HepG2 (cell line): Measurements from ENCODE around the gene PCTP. TPM values are rescaled to one million over a fixed set of nuclear protein-coding genes. Genes with fewer than 3 reads are reported as not detected.

ENCODE experiments used
- GTF2F1 ChIP-seq: fragments of 150-350 bp; IDR thresholded peaks from 2 replicates; pipeline ENCODE4 v1.6.1; 2014; ENCODE audit warnings: low read length
- MAFK ChIP-seq, 2 experiments: IDR thresholded peaks in 1 of 2; conservative IDR thresholded peaks in 1 of 2; 2 replicates each; pipeline ENCODE4 v1.6.1; 2011; ENCODE audit warnings: improper control_type of control experiment in 2 of 2, low read length in 2 of 2
- MTA1 ChIP-seq: sonication (generic); formaldehyde crosslinking; IDR thresholded peaks from 2 replicates; pipeline ENCODE4 v1.4.0; 2020; ENCODE audit warnings: missing genetic modification reagents, mild to moderate bottlenecking, borderline replicate concordance
- REPIN1 ChIP-seq: sonication (generic); formaldehyde crosslinking; IDR thresholded peaks from 2 replicates; pipeline ENCODE4 v1.8.0; 2022; ENCODE audit warnings: missing genetic modification reagents, low read depth, mild to moderate bottlenecking, borderline replicate concordance
- SOX6 ChIP-seq, 2 experiments: fragments of 450-650 bp in 1 of 2; sonication (generic) in 1 of 2; formaldehyde crosslinking in 1 of 2; IDR thresholded peaks; 2 replicates each; pipeline versions ENCODE4 v1.4.0 to v1.6.1; 2017 to 2020; ENCODE audit warnings: antibody characterized with exemption in 1 of 2, mild to moderate bottlenecking in 1 of 2, missing genetic modification reagents in 1 of 2
- STAT5B ChIP-seq: sonication (generic); formaldehyde crosslinking; IDR thresholded peaks from 2 replicates; pipeline ENCODE4 v1.4.0; 2020; ENCODE audit warnings: missing genetic modification reagents
- TP53 ChIP-seq: sonication (generic); formaldehyde crosslinking; conservative IDR thresholded peaks from 2 replicates; pipeline ENCODE4 v1.4.0; 2020; ENCODE audit warnings: missing genetic modification reagents
- ZEB1 ChIP-seq: IDR thresholded peaks from 2 replicates; pipeline ENCODE4 v1.6.1; 2012; ENCODE audit warnings: mild to moderate bottlenecking, low read depth, inconsistent platforms; ENCODE audit not compliant: insufficient replicate concordance
- ZNF382 ChIP-seq: sonication (generic); formaldehyde crosslinking; IDR thresholded peaks from 2 replicates; pipeline ENCODE4 v1.5.0; 2020; ENCODE audit warnings: missing genetic modification reagents, mild to moderate bottlenecking, borderline replicate concordance
- ZNF616 ChIP-seq: sonication (generic); formaldehyde crosslinking; IDR thresholded peaks from 2 replicates; pipeline ENCODE4 v1.5.0; 2020; ENCODE audit warnings: low read depth, mild to moderate bottlenecking, missing genetic modification reagents
- ZNF674 ChIP-seq: sonication (generic); formaldehyde crosslinking; IDR thresholded peaks from 2 replicates; pipeline ENCODE4 v1.5.0; 2020; ENCODE audit warnings: low read depth, mild to moderate bottlenecking, missing genetic modification reagents
- ZNF773 ChIP-seq: sonication (generic); formaldehyde crosslinking; IDR thresholded peaks from 2 replicates; pipeline ENCODE4 v1.4.0; 2020; ENCODE audit warnings: missing genetic modification reagents, borderline replicate concordance
- ZNF776 ChIP-seq: sonication (generic); formaldehyde crosslinking; IDR thresholded peaks from 2 replicates; pipeline ENCODE4 v1.4.0; 2020; ENCODE audit warnings: mild to moderate bottlenecking, missing genetic modification reagents
- polyA plus RNA-seq, 8 experiments: library from polyadenylated mRNA; depleted of rRNA in 3 of 8; stranded (reverse) in 7 of 8; unstranded in 1 of 8; fragments of >200 nt; fragmentation: Illumina TruSeq in 4 of 8; extraction: Trizol in 4 of 8; gene quantifications; 2 replicates each; pipeline versions ENCODE4 v1.2.1 to v1.2.3, GENCODE V29; 2011 to 2016; ENCODE audit warnings: low read depth in 4 of 8, missing spikeins in 1 of 8, mixed read lengths in 1 of 8; ENCODE audit not compliant: insufficient read depth in 1 of 8
- total RNA-seq, 5 experiments: library from RNA; depleted of rRNA; stranded (reverse); fragments of >200 nt; fragmentation: Illumina TruSeq; extraction: Trizol; gene quantifications; 2 replicates each; pipeline ENCODE4 v1.2.3, GENCODE V29; 2016; ENCODE audit warnings: low read depth in 1 of 5
- TF ChIP-seq, protein P1 (sequence below): sonication (generic); formaldehyde crosslinking; IDR thresholded peaks from 2 replicates; pipeline ENCODE4 v1.5.1; 2020; ENCODE audit warnings: mild to moderate bottlenecking, missing genetic modification reagents, borderline replicate concordance
- TF ChIP-seq, protein P2 (sequence below): sonication (generic); formaldehyde crosslinking; IDR thresholded peaks from 2 replicates; pipeline ENCODE4 v1.4.0; 2020; ENCODE audit warnings: missing genetic modification reagents, mild to moderate bottlenecking, borderline replicate concordance
- TF ChIP-seq, protein P3 (sequence below): sonication (generic); IDR thresholded peaks from 2 replicates; pipeline ENCODE4 v1.6.1; 2016; ENCODE audit warnings: low read depth, borderline replicate concordance

PCTP gene
- total and polyA plus RNA-seq, 2 of the 13 experiments (the other 11 are each of a cell fraction or from before 2014, with no cell fraction given): 37.1 to 50.7 TPM

DNA sequence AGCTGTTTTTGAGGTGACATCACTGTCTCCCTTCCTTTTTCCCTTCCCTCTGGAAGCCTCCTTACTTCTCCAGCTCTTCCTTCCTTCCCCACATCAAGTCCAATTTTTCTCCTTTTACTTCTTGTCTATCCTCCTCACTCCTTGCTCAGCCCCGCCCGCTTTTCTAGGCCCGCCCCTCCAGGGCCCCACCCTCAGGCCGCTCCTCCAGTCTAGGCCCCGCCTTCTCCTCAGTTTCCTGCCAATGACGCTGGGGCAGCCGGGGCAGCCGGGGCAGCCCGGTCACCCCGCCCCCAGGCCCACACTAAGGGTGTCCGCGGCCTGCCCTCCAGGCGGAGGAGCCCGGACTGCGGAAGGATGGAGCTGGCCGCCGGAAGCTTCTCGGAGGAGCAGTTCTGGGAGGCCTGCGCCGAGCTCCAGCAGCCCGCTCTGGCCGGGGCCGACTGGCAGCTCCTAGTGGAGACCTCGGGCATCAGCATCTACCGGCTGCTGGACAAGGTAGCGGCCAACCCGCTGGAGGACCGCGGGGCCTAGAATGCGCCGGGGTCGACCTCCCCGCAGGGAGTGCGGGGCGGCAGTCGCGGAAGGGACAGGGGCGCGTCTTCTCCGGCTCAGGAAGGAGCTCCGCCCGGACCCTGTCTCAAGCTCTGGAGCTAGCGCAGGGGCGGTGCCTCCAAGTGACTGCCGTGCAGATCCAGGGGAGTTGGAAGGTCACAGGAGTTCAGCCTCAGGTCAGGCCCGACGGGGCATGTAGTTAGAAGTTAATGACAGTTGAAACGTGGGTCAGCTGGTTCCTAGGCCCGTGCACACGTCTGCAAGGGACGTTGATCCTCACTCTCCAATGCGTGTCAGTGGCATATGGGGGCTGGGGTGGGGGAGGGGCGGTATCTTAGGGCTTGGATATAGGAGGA lies at the start of gene PCTP (continued):
- TF ChIP-seq, protein P1, sequence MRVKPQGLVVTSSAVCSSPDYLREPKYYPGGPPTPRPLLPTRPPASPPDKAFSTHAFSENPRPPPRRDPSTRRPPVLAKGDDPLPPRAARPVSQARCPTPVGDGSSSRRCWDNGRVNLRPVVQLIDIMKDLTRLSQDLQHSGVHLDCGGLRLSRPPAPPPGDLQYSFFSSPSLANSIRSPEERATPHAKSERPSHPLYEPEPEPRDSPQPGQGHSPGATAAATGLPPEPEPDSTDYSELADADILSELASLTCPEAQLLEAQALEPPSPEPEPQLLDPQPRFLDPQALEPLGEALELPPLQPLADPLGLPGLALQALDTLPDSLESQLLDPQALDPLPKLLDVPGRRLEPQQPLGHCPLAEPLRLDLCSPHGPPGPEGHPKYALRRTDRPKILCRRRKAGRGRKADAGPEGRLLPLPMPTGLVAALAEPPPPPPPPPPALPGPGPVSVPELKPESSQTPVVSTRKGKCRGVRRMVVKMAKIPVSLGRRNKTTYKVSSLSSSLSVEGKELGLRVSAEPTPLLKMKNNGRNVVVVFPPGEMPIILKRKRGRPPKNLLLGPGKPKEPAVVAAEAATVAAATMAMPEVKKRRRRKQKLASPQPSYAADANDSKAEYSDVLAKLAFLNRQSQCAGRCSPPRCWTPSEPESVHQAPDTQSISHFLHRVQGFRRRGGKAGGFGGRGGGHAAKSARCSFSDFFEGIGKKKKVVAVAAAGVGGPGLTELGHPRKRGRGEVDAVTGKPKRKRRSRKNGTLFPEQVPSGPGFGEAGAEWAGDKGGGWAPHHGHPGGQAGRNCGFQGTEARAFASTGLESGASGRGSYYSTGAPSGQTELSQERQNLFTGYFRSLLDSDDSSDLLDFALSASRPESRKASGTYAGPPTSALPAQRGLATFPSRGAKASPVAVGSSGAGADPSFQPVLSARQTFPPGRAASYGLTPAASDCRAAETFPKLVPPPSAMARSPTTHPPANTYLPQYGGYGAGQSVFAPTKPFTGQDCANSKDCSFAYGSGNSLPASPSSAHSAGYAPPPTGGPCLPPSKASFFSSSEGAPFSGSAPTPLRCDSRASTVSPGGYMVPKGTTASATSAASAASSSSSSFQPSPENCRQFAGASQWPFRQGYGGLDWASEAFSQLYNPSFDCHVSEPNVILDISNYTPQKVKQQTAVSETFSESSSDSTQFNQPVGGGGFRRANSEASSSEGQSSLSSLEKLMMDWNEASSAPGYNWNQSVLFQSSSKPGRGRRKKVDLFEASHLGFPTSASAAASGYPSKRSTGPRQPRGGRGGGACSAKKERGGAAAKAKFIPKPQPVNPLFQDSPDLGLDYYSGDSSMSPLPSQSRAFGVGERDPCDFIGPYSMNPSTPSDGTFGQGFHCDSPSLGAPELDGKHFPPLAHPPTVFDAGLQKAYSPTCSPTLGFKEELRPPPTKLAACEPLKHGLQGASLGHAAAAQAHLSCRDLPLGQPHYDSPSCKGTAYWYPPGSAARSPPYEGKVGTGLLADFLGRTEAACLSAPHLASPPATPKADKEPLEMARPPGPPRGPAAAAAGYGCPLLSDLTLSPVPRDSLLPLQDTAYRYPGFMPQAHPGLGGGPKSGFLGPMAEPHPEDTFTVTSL (CRISPR knock-in tag): peak; percentile 89; the same call in 1 of the 2 replicates
- TF ChIP-seq ZNF776 (CRISPR knock-in tag): no peak
- TF ChIP-seq, protein P2, sequence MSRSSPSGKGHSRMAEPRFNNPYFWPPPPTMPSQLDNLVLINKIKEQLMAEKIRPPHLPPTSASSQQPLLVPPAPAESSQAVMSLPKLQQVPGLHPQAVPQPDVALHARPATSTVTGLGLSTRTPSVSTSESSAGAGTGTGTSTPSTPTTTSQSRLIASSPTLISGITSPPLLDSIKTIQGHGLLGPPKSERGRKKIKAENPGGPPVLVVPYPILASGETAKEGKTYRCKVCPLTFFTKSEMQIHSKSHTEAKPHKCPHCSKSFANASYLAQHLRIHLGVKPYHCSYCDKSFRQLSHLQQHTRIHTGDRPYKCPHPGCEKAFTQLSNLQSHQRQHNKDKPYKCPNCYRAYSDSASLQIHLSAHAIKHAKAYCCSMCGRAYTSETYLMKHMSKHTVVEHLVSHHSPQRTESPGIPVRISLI (CRISPR knock-in tag): no peak
- TF ChIP-seq REPIN1: peak; percentile 84
- TF ChIP-seq ZNF616 (CRISPR knock-in tag): peak; percentile 76; the same call in 1 of the 2 replicates
- peak; percentile 68; the same call in 1 of the 2 replicates for TF ChIP-seq MTA1 (CRISPR knock-in tag)
- no peak for TF ChIP-seq ZNF674 (CRISPR knock-in tag)
- TF ChIP-seq, protein P3, sequence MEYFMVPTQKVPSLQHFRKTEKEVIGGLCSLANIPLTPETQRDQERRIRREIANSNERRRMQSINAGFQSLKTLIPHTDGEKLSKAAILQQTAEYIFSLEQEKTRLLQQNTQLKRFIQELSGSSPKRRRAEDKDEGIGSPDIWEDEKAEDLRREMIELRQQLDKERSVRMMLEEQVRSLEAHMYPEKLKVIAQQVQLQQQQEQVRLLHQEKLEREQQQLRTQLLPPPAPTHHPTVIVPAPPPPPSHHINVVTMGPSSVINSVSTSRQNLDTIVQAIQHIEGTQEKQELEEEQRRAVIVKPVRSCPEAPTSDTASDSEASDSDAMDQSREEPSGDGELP: peak; percentile 45; the same call in 1 of the 2 replicates
- TF ChIP-seq ZEB1: peak; percentile 60
- no peak for TF ChIP-seq GTF2F1
- TF ChIP-seq TP53: 0 out of 2 replicates have a peak, but pooled peaks have one; percentile 38
- no peak for TF ChIP-seq STAT5B (CRISPR knock-in tag)
- no peak for TF ChIP-seq ZNF382
- peak; percentile 63; the same call in 1 of the 2 replicates for TF ChIP-seq ZNF773
- TF ChIP-seq MAFK (conservative IDR thresholded peaks at IDR 0.05 in 1 of 2, IDR thresholded peaks at IDR 0.05 in 1 of 2; ENCODE audit: low read length in 2 of 2): no peak
- no peak for TF ChIP-seq SOX6 (IDR thresholded peaks at IDR 0.05)
- peak; percentile 79 for TF ChIP-seq SOX6 (CRISPR knock-in tag; IDR thresholded peaks at IDR 0.05)
